Peyer's patch (tissue), 4 donors: ENCODE results near the gene OCA2. TPM values are rescaled to one million over a fixed set of nuclear protein-coding genes. Genes with fewer than 3 reads are reported as not detected.

Source experiments
- DNase-seq, 3 donors: peaks; one replicate each; pipeline ENCODE4 v3.0.0-alpha.2; 2017 to 2019
- H3K27ac ChIP-seq, 4 donors: fragments of 200-600 bp; sonication (generic); one replicate each; pipeline ENCODE4 v1.5.1; 2016 to 2019
- H3K27me3 ChIP-seq, 2 donors: fragments of 200-600 bp; sonication (generic); one replicate each; pipeline ENCODE4 v1.5.1; 2019
- H3K36me3 ChIP-seq, 3 donors: fragments of 200-600 bp; sonication (generic); one replicate each; pipeline ENCODE4 v1.5.1; 2016 to 2019
- H3K4me1 ChIP-seq, 4 donors: fragments of 200-600 bp; sonication (generic); one replicate each; pipeline ENCODE4 v1.5.1; 2016 to 2019
- H3K4me3 ChIP-seq, 4 donors: fragments of 200-600 bp; sonication (generic); 1 replicate in 3 of 4; 2 replicates in 1 of 4; pipeline ENCODE4 v1.5.1; 2016 to 2019; ENCODE audit warnings: mild to moderate bottlenecking in 1 of 4
- H3K9me3 ChIP-seq, 4 donors: fragments of 200-600 bp; sonication (generic); one replicate each; pipeline ENCODE4 v1.5.1; 2016 to 2019; ENCODE audit warnings: mild to moderate bottlenecking in 1 of 4
- POLR2A ChIP-seq, 2 donors: fragments of 450-650 bp; IDR thresholded peaks; one replicate each; pipeline ENCODE4 v1.5.1; 2017; ENCODE audit warnings: antibody characterized with exemption in 2 of 2, mild to moderate bottlenecking in 2 of 2, moderate library complexity in 2 of 2
- total RNA-seq, 4 donors: library from RNA; depleted of rRNA; stranded (reverse); fragments of >200 nt; gene quantifications; one replicate each; pipeline ENCODE4 v1.1.0, GENCODE V29; 2016
- TF ChIP-seq, protein P1 (sequence below), 6 experiments: fragments of 450-650 bp in 4 of 6; fragments of 200-600 bp in 2 of 6; sonication (generic) in 1 of 6; IDR thresholded peaks; one replicate each; pipeline ENCODE4 v1.5.1; 2017 to 2019; ENCODE audit warnings: antibody characterized with exemption in 6 of 6, mild to moderate bottlenecking in 3 of 6, moderate library complexity in 1 of 6

Gene OCA2
- total RNA-seq, 4 donors from 2014 or later: 1.4 to 3.0 TPM; not detected in 2

DNA sequence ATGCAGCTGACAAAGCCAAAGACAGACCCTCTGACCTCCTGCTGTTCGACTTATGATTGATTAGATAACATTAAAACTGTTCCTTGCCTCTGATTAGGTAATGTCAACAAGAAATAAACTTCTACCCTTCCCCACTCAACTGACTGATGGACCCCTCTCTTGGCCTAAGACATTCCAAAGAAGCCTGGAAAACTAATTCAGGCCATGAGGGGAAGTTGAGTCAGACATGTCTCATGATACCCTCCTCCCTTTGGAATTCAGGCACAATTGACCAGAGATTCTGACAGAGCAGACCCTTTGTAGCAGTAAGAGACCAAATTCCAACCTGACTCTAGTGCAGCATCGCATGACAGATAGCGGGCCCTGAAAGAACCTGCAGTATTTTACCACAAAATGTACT, 354.5 kb downstream of the OCA2 start:
- DNase-seq: no peak
- H3K27me3 ChIP-seq: no peaks in the 10 kb centered on the region
- H3K27ac ChIP-seq: no peak overlapping the region
- TF ChIP-seq POLR2A (IDR thresholded peaks at IDR 0.05): no peak
- no peaks in the 10 kb centered on the region for H3K9me3 ChIP-seq
- H3K36me3 ChIP-seq: no peaks in the 10 kb centered on the region
- no peak overlapping the region for H3K4me3 ChIP-seq
- H3K4me1 ChIP-seq: no peaks in the 10 kb centered on the region

DNA sequence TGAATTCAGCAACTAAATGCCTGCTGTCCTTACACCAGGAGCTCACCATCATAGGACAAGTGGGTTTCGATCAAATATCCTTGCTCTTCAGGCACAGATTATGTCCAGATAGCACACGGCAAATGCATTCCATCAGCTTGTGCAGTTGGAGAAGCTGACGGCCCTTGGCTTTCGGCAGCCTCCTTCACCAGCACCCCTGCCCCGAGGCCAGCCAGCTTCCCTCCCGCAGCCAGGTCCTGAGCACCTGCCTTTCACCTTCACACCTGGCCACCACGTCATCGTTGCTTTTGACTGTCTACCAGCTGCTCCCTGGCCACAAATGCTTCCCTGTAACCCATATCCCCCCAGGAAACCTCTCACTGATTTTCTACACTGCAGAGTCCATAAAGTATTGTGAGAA, 355.5 kb downstream of the OCA2 start:
- no peak for TF ChIP-seq POLR2A (IDR thresholded peaks at IDR 0.05)
- TF ChIP-seq, protein P1, sequence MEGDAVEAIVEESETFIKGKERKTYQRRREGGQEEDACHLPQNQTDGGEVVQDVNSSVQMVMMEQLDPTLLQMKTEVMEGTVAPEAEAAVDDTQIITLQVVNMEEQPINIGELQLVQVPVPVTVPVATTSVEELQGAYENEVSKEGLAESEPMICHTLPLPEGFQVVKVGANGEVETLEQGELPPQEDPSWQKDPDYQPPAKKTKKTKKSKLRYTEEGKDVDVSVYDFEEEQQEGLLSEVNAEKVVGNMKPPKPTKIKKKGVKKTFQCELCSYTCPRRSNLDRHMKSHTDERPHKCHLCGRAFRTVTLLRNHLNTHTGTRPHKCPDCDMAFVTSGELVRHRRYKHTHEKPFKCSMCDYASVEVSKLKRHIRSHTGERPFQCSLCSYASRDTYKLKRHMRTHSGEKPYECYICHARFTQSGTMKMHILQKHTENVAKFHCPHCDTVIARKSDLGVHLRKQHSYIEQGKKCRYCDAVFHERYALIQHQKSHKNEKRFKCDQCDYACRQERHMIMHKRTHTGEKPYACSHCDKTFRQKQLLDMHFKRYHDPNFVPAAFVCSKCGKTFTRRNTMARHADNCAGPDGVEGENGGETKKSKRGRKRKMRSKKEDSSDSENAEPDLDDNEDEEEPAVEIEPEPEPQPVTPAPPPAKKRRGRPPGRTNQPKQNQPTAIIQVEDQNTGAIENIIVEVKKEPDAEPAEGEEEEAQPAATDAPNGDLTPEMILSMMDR (IDR thresholded peaks at IDR 0.05): no peak
- Histone ChIP-seq H3K36me3 (no peaks in the 10 kb centered on the region), H3K9me3 (no peaks in the 10 kb centered on the region), H3K4me3 (no peak overlapping the region), H3K27ac (no peak overlapping the region), H3K4me1 (no peaks in the 10 kb centered on the region), H3K27me3 (no peaks in the 10 kb centered on the region)
- DNase-seq: no peak

DNA sequence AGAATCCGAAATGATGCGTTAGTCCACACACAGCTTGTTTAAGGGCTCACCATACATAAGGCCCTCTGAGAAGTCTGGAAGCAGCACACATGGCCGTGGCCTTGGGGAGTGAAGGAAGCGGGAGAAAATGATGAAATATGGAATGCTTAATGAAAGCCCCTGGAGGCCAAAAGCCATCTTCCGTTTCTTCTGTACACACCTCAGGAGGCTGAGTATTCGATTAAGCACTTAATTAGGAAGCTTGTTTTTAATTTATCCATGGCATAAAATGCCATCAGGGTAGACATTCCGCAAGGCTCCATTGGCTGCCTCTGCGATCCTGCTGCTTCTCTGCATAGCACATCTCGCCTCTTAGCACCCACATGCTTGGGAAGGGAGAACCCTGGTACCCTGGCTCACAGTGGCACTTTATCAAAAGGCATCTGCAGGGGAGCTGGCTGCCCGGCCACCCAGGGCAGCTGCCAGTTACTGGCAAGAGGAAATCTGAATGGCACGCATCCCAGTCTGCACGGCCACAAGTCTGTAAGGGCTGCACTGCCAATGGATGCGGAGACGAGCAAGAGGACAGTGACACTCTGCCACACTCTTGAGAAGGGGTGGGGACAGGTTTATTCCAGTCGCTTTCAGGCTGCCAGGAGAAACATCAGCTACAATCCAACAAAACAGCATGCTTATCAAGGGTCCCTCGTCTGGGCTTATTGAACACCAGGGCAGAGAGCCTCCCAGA, 356.2 kb downstream of the OCA2 start:
- no peaks in the 10 kb centered on the region for H3K9me3 ChIP-seq
- no peaks in the 10 kb centered on the region for H3K4me1 ChIP-seq
- H3K4me3 ChIP-seq: no peak overlapping the region
- DNase-seq: no peak
- H3K27me3 ChIP-seq: no peaks in the 10 kb centered on the region
- no peaks in the 10 kb centered on the region for H3K36me3 ChIP-seq
- TF ChIP-seq, protein P1 (IDR thresholded peaks at IDR 0.05): no peak
- TF ChIP-seq POLR2A (IDR thresholded peaks at IDR 0.05): no peak
- no peak overlapping the region for H3K27ac ChIP-seq

DNA sequence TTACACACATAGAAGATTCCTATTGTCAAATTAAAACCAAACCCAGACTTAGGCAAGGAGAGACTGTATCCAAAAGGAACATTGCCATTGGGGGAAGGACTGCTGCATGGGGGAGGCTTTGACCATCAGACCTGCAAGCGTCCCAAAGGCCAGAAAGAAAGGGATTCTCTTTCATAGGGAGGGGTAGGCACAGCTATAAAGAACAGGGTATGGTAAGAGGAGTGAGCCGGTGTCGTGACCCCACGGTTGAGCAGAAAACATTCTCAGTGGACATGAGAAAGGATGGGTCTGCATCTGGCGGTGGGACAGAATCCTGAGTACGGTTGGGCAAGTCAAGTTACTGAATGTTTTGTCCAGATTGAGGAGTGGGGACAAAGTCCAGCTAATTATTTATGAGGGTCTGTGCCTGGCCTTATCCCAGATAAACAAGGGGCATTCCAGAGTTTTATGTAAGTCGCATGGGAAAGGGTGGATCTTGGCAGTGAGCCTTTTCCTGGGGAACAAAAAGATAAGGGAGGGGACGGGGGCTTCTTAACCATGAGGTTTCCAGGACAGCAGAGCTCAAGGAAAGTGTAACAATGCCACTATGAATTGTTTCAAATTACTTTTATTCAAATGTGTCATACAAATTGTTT, 357.8 kb downstream of the OCA2 start:
- no peaks in the 10 kb centered on the region for H3K27me3 ChIP-seq
- H3K36me3 ChIP-seq: no peaks in the 10 kb centered on the region
- H3K9me3 ChIP-seq: no peaks in the 10 kb centered on the region
- no peak for DNase-seq
- H3K4me3 ChIP-seq: no peak overlapping the region
- TF ChIP-seq POLR2A (IDR thresholded peaks at IDR 0.05): no peak
- TF ChIP-seq, protein P1 (IDR thresholded peaks at IDR 0.05): no peak
- H3K4me1 ChIP-seq: no peaks in the 10 kb centered on the region
- no peak overlapping the region for H3K27ac ChIP-seq

DNA sequence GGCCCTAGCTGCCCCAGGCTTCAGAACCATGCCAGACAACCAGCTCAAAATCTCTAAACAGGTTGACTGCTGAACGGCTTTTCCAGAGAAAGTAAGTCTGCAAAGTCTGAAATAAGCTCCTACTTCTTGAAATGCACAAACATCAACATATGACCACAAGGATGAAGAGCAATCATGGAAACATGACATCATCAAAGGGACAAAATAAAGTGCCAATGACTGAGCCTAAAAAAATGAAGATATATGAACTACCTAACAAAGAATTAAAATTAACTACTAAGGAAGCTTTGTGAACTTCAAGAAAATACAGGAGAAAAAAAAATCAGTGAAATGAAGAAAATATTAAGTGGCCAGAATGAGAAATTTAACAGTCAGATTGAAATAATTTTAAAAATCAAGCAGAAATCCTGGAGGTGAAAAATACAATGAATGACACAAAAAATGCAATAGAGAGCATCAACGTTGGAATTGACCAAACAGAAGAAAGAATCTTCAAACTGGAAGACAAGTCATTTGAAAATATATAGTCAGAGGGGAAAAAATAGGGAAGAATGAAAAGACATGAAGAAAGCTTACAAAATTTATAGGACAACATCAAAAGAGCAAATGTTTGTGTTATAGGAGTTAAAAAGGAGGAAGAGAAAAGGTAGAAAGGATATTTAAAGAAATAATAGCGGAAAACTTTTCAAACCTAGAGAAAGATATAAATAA, 364.2 kb downstream of the OCA2 start:
- Histone ChIP-seq H3K4me3 (no peak overlapping the region), H3K4me1 (no peaks in the 10 kb centered on the region), H3K27me3 (no peaks in the 10 kb centered on the region), H3K9me3 (peaks cover 0 to 5% (median 2%) of the 10 kb centered on the region in 4 donors), H3K27ac (no peak overlapping the region), H3K36me3 (no peaks in the 10 kb centered on the region)
- no peak for DNase-seq
- TF ChIP-seq POLR2A (IDR thresholded peaks at IDR 0.05): no peak
- TF ChIP-seq, protein P1 (IDR thresholded peaks at IDR 0.05): no peak

DNA sequence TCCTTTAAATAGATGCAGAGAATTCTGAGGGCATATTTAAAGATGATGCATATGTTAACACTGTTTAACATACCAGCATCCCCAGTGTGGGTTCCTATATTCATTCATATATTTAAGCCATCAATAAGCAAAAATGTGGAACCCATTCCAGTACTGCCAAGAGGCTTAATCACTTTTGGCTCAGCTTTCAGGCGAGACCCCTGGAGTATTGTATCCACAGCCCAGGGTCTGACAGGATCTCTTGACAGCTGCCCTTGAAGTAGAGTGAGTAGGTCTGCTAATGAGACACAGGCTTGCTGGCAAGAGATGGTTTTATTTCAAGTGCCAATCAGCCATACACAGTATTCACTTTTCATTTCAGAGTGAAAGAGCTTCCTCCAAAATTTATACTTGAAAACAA, 367.3 kb downstream of the OCA2 start:
- no peak for DNase-seq
- Histone ChIP-seq H3K36me3 (no peaks in the 10 kb centered on the region), H3K27ac (no peak overlapping the region), H3K4me1 (no peaks in the 10 kb centered on the region), H3K27me3 (no peaks in the 10 kb centered on the region), H3K4me3 (no peak overlapping the region), H3K9me3 (peaks cover 0 to 5% (median 2%) of the 10 kb centered on the region in 4 donors)
- no peak for TF ChIP-seq POLR2A (IDR thresholded peaks at IDR 0.05)
